ENCODE results near the gene SMIM35.
A peak's percentile ranks its signal among the peaks of the same experiment; 100 is the strongest.

Gene SMIM35

GRCh38 chr11:118001494-118001971 lies 85.2 kb downstream of the SMIM35 start:
- DNase-seq, result no peak

- DNase-seq, result no peak
Measured at GRCh38 chr11:118000850-118001228, 85.9 kb downstream of the SMIM35 start.

DNA sequence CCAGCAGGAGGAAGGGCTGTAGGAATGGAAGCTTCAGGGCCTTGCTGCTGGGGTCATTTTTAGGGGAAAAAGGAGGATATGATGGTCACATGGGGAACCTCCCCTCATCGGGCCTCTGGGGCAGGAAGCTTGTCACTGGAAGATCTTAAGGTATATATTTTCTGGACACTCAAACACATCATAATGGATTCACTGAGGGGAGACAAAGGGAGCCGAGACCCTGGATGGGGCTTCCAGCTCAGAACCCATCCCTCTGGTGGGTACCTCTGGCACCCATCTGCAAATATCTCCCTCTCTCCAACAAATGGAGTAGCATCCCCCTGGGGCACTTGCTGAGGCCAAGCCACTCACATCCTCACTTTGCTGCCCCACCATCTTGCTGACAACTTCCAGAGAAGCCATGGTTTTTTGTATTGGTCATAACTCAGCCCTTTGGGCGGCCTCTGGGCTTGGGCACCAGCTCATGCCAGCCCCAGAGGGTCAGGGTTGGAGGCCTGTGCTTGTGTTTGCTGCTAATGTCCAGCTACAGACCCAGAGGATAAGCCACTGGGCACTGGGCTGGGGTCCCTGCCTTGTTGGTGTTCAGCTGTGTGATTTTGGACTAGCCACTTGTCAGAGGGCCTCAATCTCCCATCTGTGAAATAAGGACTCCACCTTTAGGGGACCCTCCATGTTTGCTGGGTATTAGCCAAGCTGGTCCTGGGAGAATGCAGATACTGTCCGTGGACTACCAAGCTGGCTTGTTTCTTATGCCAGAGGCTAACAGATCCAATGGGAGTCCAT lies 86.5 kb downstream of the SMIM35 start:
- no peak for DNase-seq

DNA sequence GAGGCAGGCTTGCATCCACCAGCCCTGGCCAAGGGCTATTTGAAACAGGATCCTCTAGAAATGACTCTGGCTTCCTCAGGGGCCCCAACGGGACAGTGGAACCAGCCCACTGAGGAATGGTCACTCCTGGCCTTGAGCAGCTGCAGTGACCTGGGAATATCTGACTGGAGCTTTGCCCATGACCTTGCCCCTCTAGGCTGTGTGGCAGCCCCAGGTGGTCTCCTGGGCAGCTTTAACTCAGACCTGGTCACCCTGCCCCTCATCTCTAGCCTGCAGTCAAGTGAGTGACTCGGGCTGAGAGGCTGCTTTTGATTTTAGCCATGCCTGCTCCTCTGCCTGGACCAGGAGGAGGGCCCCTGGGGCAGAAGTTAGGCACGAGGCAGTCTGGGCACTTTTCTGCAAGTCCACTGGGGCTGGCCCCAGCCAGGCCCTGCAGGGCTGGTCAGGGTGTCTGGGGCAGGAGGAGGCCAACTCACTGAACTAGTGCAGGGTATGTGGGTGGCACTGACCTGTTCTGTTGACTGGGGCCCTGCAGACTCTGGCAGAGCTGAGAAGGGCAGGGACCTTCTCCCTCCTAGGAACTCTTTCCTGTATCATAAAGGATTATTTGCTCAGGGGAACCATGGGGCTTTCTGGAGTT lies 87.3 kb downstream of the SMIM35 start:
- no peak for DNase-seq

GRCh38 chr11:117998664-117999353 lies 88.0 kb downstream of the SMIM35 start:
- no peak for DNase-seq

DNA sequence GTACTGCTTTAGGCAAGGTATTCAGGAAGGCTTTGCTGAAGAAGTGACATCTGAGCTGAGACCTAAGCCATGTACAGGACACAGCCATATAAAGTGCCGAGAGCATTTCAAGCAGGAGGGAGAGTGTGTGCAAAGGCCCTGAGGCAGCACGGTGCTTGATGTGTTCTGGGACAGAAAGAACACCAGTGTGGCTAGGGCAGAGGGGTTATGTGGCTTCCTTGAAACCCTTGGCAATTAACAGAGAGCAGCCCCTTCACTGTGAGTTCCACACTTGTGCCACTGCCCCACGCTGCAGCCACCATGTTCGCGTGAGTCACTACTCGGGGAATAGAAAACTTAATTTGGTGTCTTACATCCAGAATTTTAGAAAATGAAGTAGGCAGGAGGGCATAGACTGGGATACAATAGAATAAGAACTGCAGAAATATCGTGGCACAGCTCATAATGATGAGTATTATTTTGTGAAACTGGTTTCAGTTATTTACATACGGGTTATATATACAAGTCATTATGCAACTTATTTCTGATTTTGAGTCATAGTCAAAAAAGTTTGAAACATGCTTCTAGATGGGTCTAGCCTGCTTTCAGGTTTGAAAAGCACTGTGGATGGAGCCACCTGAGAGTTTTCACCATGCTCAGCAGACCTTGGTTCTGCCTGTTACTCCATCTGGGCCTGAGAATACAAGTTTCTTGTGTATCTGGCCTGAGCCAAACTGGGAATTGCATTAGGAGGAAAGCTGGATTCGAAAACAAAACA lies 88.8 kb downstream of the SMIM35 start:
- DNase-seq, result no peak

GRCh38 chr11:117997406-117997805 lies 89.4 kb downstream of the SMIM35 start:
- no peak for DNase-seq

DNA sequence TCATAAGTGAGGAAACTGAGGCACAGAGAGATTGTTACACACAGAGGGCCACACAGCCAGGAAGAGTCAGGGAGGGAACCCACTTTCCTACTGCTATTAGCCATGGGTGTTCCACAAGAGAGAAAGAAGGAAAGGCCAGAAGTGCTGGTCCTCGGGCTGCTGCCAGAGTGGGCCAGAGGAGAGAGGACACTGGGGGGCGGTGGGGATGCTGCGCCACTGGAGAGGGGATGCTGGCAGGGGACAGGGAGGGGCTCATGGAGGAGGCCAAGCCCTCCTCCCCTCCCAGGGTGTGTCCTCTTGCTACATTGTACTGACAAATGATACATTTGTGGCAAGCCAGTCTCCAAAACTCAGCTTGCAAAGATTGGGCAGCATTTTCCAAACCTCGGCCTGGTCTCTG lies 90.7 kb downstream of the SMIM35 start:
- DNase-seq, result no peak

- DNase-seq, result no peak
Measured at GRCh38 chr11:117995472-117995871, 91.3 kb downstream of the SMIM35 start.

DNA sequence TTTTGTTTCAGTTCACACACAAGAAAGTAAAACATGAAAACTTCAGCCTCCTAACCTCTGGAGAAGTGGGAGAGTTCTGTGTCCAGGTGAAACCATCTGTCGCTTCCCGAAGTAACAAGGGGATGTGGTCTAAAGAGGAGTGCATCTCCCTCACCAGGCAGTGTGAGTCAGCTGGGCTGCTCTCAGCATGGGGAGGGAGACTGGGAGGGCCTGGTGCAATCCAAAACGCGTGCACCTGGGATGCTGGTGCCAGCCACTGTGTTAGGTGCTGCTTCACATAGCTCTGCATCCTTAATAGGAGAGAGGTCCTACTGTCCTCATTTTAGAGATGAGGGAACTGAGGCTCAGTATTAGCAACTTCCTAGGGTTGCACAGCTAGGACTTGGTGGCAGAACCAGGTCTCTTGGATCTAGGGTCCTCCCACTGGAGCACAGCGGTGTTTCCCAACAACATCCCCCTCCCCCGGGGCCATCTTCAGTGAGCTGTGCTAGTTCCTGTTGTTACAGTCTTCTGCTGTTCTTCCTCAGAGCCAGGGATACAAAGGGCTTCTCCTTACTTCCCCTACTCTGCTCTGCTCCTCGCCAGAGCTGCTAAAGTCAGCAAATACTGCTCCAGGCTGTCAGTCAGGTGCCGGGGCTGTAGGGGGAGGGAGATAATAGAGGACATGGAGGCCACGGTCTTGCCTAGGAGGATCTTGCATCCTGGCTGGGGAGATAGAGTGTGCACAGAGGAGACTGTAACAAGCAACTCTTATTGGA lies 92.6 kb downstream of the SMIM35 start:
- no peak for DNase-seq

- no peak for DNase-seq
Measured at GRCh38 chr11:117992620-117993019, 94.1 kb downstream of the SMIM35 start.

DNA sequence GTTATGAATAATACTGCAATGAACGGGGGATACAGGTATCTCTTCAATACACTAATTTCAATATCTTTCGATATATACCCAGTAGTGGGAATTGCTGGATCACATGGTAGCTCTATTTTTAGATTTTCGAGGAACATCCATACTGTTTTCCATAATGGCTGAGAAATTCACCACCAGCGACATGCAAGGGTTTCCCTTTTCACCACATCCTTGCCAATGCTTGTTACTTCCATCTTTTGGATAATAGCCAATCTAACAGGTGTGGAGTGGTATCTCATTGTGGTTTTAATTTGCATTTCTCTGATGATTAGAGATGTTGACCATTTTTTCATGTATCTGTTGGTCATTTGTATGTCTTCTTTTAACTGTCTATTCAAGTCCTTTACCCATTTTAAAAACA lies 94.6 kb downstream of the SMIM35 start:
- DNase-seq, result no peak

DNA sequence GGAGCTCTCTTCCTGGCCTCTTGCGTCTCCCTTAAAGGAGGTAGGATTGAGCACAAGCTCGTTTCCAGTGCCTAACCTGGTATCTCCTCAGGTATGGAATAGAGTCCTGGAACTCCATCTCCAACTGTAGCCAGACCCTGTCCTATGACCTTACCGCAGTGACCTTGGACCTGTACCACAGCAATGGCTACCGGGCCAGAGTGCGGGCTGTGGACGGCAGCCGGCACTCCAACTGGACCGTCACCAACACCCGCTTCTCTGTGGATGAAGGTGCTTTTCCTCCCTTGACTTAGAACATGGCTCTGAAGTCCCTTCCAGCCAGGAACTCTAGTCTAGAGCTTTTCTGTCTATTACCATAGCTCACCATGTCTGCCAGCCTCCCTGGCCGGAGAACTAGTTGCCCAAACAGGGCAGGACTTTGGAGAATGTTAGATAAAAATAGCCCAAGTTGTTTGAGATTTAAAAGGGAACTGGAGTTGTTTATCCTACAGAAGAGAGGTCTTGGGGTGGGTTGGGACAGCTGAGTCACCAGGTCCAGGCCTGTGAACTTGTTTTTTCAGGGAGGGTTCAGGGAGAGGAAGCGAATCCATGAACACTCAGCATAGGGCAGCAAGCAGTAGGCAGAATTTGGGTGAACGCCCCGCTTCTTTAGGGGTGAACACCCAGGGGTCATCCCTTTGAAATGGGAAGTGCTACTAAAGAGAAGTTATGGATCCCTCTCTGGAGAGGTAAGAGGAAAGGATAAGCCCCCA lies 97.2 kb downstream of the SMIM35 start:
- no peak for DNase-seq

- DNase-seq, result peak in 2 of 4 experiments; percentile 27 to 31
Measured at GRCh38 chr11:117986981-117987574, 99.7 kb downstream of the SMIM35 start.

- DNase-seq, result peak in 3 of 4 experiments; percentile 40 to 74 (median 55)
Measured at GRCh38 chr11:117985953-117986887, 100.5 kb downstream of the SMIM35 start, which contains the start of gene IL10RA. IL10RA (plus strand) TSS chr11:117986394; CDS start chr11:117986468, 74 bp downstream.

DNA sequence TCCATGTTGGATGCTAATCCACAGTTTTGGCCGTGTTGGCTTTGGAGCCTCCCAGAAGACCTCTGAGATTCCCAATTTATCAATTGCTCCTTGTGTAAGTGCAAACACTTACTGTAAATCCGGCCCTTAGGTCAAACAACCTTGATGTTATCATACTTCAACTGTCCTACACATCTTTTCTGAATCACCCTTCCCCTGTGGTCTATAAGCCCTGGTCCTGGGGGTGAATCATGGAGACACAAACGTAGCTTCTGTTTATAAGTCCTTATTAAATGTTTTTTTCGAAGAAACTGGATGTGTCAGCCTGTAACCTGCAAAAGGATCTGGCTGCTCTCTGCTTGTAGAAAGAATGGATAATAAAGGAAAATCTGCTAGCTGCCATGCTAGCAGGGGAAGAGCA lies 102.3 kb downstream of the SMIM35 start:
- no peak for DNase-seq

DNA sequence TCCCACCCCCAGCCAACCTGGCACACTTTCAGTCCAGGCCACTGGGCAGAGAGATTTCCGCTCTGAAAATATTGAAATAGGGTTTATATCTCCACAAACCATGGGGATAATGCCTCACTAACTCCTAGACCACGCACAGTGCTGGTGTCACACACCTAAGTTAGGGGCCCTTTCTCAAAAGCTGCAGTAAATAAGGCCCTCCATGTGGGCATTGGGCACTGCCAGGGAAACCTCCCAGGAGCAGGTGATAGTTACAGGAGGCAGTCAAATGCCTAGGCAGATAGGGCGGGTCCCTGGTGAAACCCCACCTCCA lies 103.6 kb downstream of the SMIM35 start:
- no peak for DNase-seq

- no peak for DNase-seq
Measured at GRCh38 chr11:117980720-117981119, 106.0 kb downstream of the SMIM35 start.

GRCh38 chr11:117980280-117980679 lies 106.5 kb downstream of the SMIM35 start:
- DNase-seq, result no peak
